ENCODE data around the gene NUP133.

- no peak for TF ChIP-seq CTCF (IDR thresholded peaks at IDR 0.05)
- no peak for TF ChIP-seq POLR2A (IDR thresholded peaks at IDR 0.05)
Measured at GRCh38 chr1:229402993-229403392, 105.1 kb downstream of the NUP133 start.
